ENCODE data around the gene TKTL1. TPM values are rescaled to one million over a fixed set of nuclear protein-coding genes. Genes with fewer than 3 reads are reported as not detected.
"Not testable (repeated sequence)": the region's sequence is repeated elsewhere in the genome, so short reads cannot be mapped to it uniquely, and the experiment has no call there.

Gene TKTL1
- polyA plus RNA-seq, 1 donor (not counting 4 experiments of a cell fraction or from before 2014, with no cell fraction given), result not detected

GRCh38 chrX:154343063-154343462 lies 47.5 kb downstream of the TKTL1 start:
- H3K27me3 ChIP-seq (ENCODE audit: control insufficient read depth, extremely low read depth, insufficient read depth, low read length); H3K9me3 ChIP-seq (ENCODE audit: control insufficient read depth, low read depth, low read length); H2AFZ ChIP-seq (ENCODE audit: control insufficient read depth, low read length); H4K20me1 ChIP-seq (ENCODE audit: control insufficient read depth, extremely low read depth, insufficient read depth, low read length); H3K4me3 ChIP-seq (ENCODE audit: control insufficient read depth in 2 of 3, extremely low read depth in 1 of 3, insufficient read depth in 2 of 3, low read depth in 1 of 3, low read length in 3 of 3); H3K4me2 ChIP-seq (ENCODE audit: control insufficient read depth, extremely low read depth, insufficient read depth, low read depth, low read length); H3K36me3 ChIP-seq (ENCODE audit: control insufficient read depth in 2 of 2, extremely low read depth in 1 of 2, insufficient read depth in 2 of 2, low read length in 2 of 2); H3K79me2 ChIP-seq (ENCODE audit: control insufficient read depth, insufficient read depth, low read length); dilution Hi-C loops (cut with MboI; ENCODE audit: extremely low pct_ligation_motif_present, low sequenced_read_pairs); H3K4me1 ChIP-seq (ENCODE audit: control insufficient read depth, extremely low read depth, insufficient read depth, low read length); H3K27ac ChIP-seq (ENCODE audit: control insufficient read depth, insufficient read depth, low read length); H3K9me1 ChIP-seq (ENCODE audit: control insufficient read depth, extremely low read depth, insufficient read depth, low read length); DNase-seq (ENCODE audit: low read depth, low spot score); H3K9ac ChIP-seq (ENCODE audit: control insufficient read depth, extremely low read depth, insufficient read depth, low read length): not testable (repeated sequence)
- peak; percentile 67 for FAIRE-seq

- H3K4me3 ChIP-seq (ENCODE audit: control insufficient read depth in 2 of 3, extremely low read depth in 1 of 3, insufficient read depth in 2 of 3, low read depth in 1 of 3, low read length in 3 of 3); H4K20me1 ChIP-seq (ENCODE audit: control insufficient read depth, extremely low read depth, insufficient read depth, low read length); H3K27ac ChIP-seq (ENCODE audit: control insufficient read depth, insufficient read depth, low read length); H3K4me2 ChIP-seq (ENCODE audit: control insufficient read depth, extremely low read depth, insufficient read depth, low read depth, low read length); H3K9me1 ChIP-seq (ENCODE audit: control insufficient read depth, extremely low read depth, insufficient read depth, low read length); dilution Hi-C loops (cut with MboI; ENCODE audit: extremely low pct_ligation_motif_present, low sequenced_read_pairs); H3K9me3 ChIP-seq (ENCODE audit: control insufficient read depth, low read depth, low read length); DNase-seq (ENCODE audit: low read depth, low spot score); H3K79me2 ChIP-seq (ENCODE audit: control insufficient read depth, insufficient read depth, low read length); H3K9ac ChIP-seq (ENCODE audit: control insufficient read depth, extremely low read depth, insufficient read depth, low read length); H3K36me3 ChIP-seq (ENCODE audit: control insufficient read depth in 2 of 2, extremely low read depth in 1 of 2, insufficient read depth in 2 of 2, low read length in 2 of 2); H3K4me1 ChIP-seq (ENCODE audit: control insufficient read depth, extremely low read depth, insufficient read depth, low read length); H3K27me3 ChIP-seq (ENCODE audit: control insufficient read depth, extremely low read depth, insufficient read depth, low read length); H2AFZ ChIP-seq (ENCODE audit: control insufficient read depth, low read length): not testable (repeated sequence)
- FAIRE-seq, result peak; percentile 5
These were observed 48.0 kb downstream of the TKTL1 start for GRCh38 chrX:154343620-154344019.

GRCh38 chrX:154348114-154348531 lies 52.5 kb downstream of the TKTL1 start:
- no peak overlapping the region for H3K9ac ChIP-seq (ENCODE audit: control insufficient read depth, extremely low read depth, insufficient read depth, low read length)
- H3K9me3 ChIP-seq (ENCODE audit: control insufficient read depth, low read depth, low read length), result peaks cover 3% of the 10 kb centered on the region
- no peak overlapping the region for H3K4me2 ChIP-seq (ENCODE audit: control insufficient read depth, extremely low read depth, insufficient read depth, low read depth, low read length)
- TF ChIP-seq EZH2 (IDR thresholded peaks at IDR 0.05; ENCODE audit: low read length), result no peak
- TF ChIP-seq CTCF (optimal IDR thresholded peaks at IDR 0.05 in 1 of 3, IDR thresholded peaks at IDR 0.05 in 1 of 3, conservative IDR thresholded peaks at IDR 0.05 in 1 of 3; ENCODE audit: extremely low read depth in 1 of 3, insufficient read depth in 2 of 3, low read length in 3 of 3), result no peak
- H3K4me3 ChIP-seq (ENCODE audit: control insufficient read depth in 2 of 3, extremely low read depth in 1 of 3, insufficient read depth in 2 of 3, low read depth in 1 of 3, low read length in 3 of 3), result no peak overlapping the region
- DNase-seq (ENCODE audit: low read depth, low spot score) (no peak), FAIRE-seq (no peak)
- H3K27me3 ChIP-seq (ENCODE audit: control insufficient read depth, extremely low read depth, insufficient read depth, low read length), result no peaks in the 10 kb centered on the region
- no peak overlapping the region for H2AFZ ChIP-seq (ENCODE audit: control insufficient read depth, low read length)
- no peaks in the 10 kb centered on the region for H3K4me1 ChIP-seq (ENCODE audit: control insufficient read depth, extremely low read depth, insufficient read depth, low read length)
- no peak overlapping the region for H3K27ac ChIP-seq (ENCODE audit: control insufficient read depth, insufficient read depth, low read length)
- H3K36me3 ChIP-seq (ENCODE audit: control insufficient read depth in 2 of 2, extremely low read depth in 1 of 2, insufficient read depth in 2 of 2, low read length in 2 of 2), result peaks cover 14 to 20% of the 10 kb centered on the region in 2 experiments
- no peaks in the 10 kb centered on the region for H3K79me2 ChIP-seq (ENCODE audit: control insufficient read depth, insufficient read depth, low read length)
- peaks cover 31% of the 10 kb centered on the region for H4K20me1 ChIP-seq (ENCODE audit: control insufficient read depth, extremely low read depth, insufficient read depth, low read length)
- dilution Hi-C loops (cut with MboI; ENCODE audit: extremely low pct_ligation_motif_present, low sequenced_read_pairs), result no loop called here
- no peaks in the 10 kb centered on the region for H3K9me1 ChIP-seq (ENCODE audit: control insufficient read depth, extremely low read depth, insufficient read depth, low read length)
